GM18870 (cell line): Measurements from ENCODE around the gene C8G.

Source experiments
- ATAC-seq: cut with Tn5 transposase; IDR thresholded peaks from one replicate; pipeline ENCODE4 v1.9.1; 2021; ENCODE audit warnings: moderate library complexity; ENCODE audit not compliant: unreplicated experiment

C8G gene

DNA sequence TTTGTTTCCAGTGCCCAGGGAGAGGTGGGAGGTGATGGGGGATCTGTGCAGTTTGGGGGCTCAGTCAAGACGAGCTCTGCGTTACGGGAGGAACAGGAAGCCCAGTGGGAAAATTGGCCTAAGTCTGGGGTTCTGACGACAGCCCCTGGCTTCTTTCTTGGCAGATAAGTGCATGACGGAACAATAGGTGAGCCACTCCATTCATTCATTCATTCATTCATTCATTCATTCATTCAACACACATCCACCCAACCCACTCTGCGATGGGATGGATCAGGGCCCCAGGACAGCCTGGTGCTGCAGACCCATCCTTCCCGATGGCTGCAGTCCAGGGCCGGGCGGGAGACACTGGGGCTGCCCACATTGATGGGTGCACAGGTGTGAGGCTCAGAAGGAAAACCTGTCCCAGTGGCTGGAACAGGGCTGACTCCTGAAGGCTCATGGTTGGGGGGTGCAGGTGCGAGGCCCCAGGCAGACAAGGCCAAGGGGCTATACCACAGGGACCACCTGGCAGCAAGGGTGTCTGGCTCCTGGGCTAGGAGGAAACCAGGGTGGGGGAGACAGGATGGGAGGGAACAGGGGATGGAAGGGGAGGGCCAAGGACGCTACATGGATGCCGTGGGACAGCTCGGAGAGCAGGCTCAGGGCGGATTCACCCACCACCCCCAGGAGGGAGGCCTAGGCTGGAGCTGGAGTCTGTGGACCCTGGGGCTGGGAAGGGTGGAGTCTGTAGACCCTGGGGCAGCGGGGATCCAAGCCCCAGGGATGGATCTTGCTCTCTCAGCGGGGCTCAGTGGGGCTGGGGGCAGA lies 35.8 kb downstream of the C8G start:
- ATAC-seq, result no peak

DNA sequence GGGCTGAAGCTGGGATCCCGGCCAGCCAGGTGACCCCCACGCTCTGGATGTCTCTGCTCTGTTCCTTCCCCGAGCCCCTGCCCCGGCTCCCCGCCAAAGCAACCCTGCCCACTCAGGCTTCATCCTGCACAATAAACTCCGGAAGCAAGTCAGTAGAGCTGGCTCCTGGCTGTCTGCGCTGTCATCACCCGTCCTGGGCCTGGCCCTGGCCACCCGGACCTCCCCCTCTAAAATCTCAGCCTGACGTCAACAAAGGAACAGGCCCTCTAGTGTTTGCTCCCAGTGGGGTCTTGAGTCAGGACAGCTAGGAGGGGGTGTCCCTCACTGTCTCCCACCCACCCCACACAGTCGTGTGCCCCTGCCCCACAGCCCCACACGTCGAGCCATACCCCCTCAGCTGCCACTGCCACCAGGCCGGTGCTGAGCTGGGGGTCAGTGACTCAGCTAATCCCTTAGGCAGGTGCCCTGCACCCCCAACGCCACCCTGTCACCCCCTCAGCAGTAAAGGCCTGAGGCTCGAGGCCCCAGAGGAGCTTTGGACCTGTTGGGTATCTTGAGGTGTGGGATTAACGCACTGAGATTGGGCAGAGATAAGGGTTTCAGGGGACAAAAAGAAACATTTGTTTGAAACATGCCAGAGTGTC lies 36.7 kb downstream of the C8G start:
- ATAC-seq, result no peak

GRCh38 chr9:136982232-136983051 lies 37.4 kb downstream of the C8G start, which contains the start of gene LCNL1:
Gene LCNL1, plus strand, starts transcription at chr9:136982993. Its CDS starts 594 bp downstream, at chr9:136983587.
- ATAC-seq, result no peak

- ATAC-seq, result no peak
These were observed 38.1 kb downstream of the C8G start for GRCh38 chr9:136983167-136983566.

DNA sequence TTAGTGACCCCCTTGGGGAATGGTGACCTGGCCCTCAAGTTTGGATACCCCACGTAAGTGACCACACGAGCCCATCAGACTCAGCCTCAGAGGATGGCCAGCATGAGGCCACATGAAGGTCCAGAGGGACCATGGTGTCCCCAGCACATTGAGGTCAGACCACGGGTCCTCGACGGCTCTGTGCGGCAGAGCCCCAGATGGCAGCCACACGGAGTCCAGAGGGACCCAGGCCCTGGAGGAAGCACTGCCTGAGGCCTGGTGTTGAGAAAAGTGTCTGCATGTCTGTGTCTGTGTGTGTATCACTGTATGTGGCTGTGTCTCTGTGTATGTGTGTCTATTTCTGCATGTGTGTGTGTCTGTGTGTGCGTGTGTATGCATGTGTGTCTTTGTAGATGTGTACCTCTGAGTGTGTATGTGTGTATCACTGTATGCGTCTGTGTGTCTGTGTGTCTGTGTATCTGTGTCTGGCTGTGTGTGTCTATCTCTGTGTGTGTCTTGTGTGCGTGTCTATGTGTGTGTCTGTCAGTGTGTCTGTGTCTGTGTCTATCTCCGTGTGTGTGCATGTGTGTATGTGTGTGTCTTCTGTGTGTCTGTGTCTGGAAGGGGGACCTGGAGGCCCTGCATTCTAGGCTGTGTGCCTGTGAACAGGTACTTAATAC lies 38.7 kb downstream of the C8G start:
- ATAC-seq, result no peak

DNA sequence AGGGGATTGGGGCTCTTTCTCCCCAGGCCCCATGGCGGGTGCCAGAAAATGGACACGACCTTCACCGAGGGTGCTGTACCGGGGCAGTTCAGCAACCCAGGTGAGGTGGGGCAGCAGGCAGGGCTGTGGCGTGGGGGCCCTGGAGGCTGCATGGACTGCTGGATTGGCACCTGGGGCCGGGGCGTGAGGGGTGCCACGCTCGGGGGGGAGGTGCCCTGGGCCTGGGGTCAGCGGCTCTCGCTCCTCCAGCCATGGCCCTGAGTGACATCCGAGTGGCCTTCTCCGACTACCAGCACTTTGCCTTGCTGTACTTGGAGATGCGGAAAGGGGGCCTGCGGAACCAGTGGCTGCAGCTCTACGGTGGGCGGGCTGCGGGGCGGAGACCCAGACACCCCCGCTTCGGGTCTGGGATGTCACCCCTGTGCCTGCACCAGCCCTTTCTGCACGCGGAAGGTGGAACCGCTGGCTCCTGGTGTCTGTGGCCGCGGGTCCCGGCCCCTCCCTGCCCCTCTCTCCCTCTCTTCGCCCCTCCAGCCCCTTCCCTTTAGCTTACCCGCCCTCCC lies 39.5 kb downstream of the C8G start:
- no peak for ATAC-seq

GRCh38 chr9:136985027-136985602 lies 40.1 kb downstream of the C8G start:
- ATAC-seq, result no peak

DNA sequence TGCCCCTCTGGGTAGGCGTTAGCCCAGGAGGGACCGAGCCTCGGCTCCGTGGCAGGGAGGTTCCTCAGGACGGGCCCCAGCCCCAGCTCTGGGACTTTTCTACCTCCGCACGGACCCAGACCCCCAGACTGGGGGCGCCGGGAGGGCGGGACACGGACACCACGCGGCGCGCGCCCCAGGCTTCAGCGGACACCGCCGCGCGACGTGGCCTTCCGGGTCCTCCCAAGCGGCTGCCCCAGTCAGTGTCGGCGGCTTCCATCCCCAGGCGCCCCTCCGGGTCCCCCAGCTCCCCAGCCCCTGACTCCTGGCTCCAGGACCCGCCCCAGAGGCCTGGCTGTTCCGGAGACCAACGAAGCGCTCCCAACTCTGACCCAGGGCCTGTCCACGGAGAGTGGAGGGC lies 40.8 kb downstream of the C8G start:
- ATAC-seq, result no peak

- no peak for ATAC-seq
These were observed 43.8 kb downstream of the C8G start for GRCh38 chr9:136988872-136989271.

- ATAC-seq, result no peak
These were observed 45.3 kb downstream of the C8G start for GRCh38 chr9:136990242-136990911.

- peak; percentile 53 for ATAC-seq
These were observed 47.2 kb downstream of the C8G start, which contains the start of gene PAXX for GRCh38 chr9:136991993-136992818. Gene PAXX, plus strand, starts transcription at chr9:136992422. Its CDS starts 22 bp downstream, at chr9:136992444.

- ATAC-seq, result peak; percentile 9
These were observed 47.9 kb downstream of the C8G start for GRCh38 chr9:136992819-136993369.

- no peak for ATAC-seq
These were observed 49.3 kb downstream of the C8G start for GRCh38 chr9:136994180-136994887.

GRCh38 chr9:136994888-136995230 lies 49.8 kb downstream of the C8G start:
- ATAC-seq, result no peak

DNA sequence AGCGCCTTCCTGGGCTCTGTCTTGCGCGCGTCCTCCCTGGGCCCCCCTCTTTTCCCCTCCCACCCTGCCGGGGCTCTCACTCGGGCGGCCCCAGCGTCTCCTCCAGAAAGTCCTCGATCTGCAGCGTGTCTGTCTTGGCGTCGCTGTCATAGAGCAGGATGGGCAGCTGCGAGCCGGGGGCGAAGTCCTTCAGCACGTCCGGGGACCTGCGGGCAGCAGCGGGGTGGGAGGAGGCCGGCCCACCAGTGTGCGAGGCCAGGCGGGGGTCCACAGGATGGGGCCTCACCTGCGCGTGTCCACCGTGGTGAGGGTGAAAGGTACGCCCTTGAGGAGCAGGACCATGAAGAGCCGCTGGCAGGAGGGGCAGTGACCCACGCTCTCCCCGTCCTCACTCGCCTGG lies 50.3 kb downstream of the C8G start:
- no peak for ATAC-seq

DNA sequence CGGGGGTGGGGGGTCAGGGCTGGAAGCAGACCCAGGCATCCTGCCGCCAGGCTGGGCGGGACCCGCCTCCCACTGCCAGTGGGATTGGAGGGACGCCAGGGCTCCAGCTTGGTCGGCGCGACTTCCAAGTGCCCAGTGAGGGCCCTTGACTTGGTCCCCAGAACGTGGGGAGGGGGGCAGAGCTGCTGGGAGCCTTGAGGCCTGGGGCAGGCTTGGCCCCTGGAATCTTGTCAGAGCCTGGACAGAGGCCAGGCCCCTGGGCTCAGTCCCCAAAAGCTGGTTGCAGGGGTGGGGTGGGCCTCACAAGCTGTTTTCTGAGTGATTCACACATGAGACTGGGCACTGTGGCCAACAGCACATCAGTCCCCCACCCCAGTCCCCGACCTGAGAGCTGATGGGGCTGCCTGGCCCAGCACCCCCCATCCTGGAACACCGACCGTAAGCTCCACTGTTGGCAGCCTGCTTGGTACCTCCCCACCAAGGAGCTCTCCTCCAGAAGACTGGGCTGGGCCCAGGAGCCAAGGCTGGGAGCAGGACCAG lies 50.8 kb downstream of the C8G start:
- no peak for ATAC-seq
